Activated gamma-delta T cell (primary cell): ENCODE data around the gene CCDC85C.

Experiments used
- DNase-seq: peaks from one replicate; lab custom pipeline; 2025; lab: John Stamatoyannopoulos, UW

CCDC85C gene

DNA sequence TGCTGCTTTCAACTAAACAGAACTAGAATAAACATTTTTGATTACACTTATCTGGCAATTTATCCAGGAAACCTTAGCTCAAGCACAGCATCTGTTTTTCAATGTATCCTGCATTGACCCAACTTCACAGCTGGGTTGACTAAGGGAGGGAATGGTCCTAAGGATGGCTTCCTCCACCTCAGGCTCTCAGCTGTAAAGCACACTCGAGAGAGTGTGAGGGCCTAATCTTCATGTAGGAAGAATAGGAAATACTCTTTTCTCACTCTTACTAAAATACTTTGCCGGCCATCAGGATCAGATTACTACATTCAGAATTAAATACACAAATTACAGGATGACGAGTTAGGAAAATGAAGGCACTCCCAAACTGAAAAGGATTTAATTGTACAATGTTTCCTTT is 130.5 kb downstream of the CCDC85C start:
- no peak for DNase-seq

- no peak for DNase-seq
Measured at GRCh38 chr14:99472937-99473336, 131.1 kb downstream of the CCDC85C start.

DNA sequence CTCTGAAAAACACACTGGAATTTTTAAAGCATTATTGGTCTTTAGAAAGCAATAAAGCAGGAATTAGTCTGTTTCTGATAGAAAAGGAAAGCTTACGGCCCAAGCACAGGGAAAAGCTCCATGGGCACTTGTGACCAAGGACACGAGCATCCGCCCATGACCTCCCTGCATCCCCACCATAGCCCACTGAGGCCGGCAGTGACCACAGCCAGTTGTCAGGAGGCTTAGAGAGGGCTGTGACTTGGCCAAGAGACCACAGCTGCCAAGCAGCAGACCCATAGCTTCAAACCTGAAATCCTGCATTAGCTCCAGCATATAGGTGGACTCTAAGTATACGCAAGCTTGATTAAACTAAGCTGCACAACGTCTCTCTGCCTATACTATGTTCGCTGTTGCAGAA is 132.3 kb downstream of the CCDC85C start:
- DNase-seq: no peak

GRCh38 chr14:99468836-99469592 is 135.0 kb downstream of the CCDC85C start:
- no peak for DNase-seq

DNA sequence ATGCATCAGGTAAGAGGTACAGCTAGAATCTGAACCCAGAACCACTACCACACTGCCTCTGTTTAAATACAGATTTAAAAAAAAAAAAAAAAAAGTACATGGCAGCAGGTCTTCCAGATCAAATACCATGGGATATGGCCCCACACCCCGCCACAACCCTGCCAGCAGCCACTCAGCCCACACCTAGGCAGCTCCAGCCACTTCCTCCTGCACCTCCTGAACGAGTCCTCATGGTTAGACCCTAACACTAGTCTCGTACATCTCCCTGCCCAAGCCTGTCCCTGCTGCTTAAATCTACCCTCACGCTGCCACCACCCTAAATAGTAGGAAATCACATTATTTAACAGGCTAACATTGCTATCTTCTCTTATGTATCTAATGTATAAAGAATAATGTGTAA is 135.9 kb downstream of the CCDC85C start:
- no peak for DNase-seq

DNA sequence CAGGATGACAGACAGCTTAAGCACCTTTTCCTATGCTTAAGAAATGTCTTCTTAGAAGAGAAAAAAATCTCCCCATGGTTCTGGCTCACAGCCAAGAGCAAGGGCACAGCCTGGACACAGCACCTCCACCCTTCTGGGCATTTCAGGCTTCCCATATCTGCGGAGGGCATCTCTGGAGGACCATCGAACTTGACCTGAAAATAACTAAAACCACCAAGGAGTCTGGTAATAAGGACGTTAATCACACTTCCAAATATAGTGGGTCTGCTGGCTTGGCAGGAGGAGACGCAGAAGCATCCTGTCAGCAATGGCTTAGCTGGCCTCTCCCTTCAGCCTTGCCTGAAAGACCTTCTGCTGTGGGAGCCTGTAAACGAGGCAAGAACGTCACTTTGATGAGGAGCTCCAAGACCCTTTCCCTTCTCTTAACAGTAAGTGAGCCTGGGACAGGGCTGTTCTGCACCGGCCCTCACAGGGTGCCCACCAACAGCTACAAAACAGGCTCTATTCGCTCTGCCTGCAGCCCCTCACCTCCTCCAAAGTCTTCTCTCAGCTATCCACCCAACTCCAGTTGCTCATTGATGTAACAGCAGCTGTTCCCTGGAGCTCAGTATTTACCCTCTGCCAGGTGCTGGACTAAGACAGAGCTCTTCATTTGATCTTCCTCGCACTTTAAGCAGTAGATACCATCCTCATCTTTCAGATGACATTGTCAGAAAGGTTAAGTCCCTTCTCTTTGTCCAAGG is 136.5 kb downstream of the CCDC85C start:
- DNase-seq: no peak

DNA sequence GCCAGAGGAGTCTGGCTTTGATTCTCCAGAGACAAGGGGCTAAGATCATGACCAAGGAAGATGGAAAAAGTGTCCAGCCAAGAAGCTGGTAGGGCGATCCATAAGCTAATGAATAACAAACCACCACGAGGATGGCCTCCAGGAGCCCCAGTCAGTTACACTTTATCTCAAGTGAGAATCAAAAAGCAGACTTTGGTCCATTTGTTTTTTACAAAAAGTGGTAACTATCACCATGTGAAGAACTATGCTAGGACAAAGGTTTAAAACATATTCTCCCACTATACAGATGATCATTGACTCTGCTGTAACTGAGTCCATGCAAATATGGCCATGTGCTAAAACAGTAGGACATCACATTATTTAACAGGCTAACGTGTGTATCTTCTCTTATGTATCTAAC is 137.2 kb downstream of the CCDC85C start:
- no peak for DNase-seq

DNA sequence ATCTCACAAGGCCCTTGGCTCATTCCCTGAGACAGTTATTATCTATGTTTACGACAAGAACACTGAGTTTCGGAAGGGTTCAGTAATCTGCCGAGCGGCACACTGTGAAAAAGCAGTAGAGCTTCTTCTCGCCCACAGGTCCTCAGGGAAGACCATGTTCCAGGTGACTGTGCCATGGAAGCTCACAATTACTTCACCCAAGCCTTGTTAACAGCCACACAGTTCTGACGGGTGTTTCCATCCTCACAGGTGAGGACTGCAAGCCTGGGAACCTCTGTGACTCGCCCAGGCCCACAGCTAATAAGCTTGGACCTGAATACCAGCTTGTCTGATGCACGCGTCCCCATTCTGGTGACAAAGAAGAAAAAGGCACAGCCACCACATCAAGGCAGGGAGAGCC is 138.7 kb downstream of the CCDC85C start:
- DNase-seq: no peak

- no peak for DNase-seq
Measured at GRCh38 chr14:99463974-99464373, 140.0 kb downstream of the CCDC85C start.

DNA sequence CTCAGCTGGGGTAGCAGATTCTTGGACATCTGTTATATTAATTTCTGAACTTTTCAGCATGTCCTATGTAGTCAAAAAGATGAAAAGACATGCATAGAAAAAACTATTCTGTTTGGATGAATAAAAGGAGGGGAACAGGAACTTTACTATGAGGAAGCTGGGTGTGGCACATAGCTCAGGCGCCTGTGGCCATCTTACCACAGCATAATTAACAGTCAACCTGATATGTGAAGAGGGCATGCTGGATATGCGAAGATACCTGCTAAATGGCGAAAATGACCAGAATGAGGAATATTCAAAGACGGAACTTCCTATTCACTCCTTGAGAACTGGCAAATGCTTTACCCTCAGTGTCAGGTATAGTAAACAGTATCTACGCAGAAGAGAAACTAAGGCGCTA is 141.8 kb downstream of the CCDC85C start:
- DNase-seq: no peak

DNA sequence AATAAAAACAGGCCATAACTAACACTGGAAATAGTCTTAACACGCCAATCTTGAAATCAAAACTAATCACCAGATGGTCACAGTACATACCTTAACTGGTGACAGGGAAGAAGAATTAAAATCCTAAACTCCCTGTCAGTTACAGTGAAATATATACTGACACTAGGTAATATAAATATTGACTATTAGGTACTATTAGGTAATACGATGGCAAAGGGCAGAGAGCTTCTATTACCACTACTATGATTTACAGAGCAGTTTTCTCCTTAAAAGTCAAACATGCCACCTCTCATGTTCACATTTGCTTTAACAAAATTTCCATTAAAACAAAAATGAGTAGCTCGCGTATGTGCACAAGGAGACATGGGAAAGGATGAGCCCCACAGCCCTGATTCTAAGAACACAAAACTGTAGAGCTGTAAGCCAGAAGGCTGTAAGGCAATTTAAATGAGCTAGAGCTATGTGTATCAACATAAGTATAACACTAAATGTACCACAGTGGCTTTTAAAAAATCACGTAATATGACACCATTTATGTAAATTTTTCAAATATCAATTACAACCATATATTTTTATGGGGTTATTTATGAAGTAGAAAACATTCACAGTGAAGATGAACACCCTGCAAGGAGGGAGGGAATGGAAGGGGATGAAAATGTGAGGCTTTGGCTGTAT is 142.5 kb downstream of the CCDC85C start:
- no peak for DNase-seq

- DNase-seq: no peak
Measured at GRCh38 chr14:99460793-99461192, 143.2 kb downstream of the CCDC85C start.

DNA sequence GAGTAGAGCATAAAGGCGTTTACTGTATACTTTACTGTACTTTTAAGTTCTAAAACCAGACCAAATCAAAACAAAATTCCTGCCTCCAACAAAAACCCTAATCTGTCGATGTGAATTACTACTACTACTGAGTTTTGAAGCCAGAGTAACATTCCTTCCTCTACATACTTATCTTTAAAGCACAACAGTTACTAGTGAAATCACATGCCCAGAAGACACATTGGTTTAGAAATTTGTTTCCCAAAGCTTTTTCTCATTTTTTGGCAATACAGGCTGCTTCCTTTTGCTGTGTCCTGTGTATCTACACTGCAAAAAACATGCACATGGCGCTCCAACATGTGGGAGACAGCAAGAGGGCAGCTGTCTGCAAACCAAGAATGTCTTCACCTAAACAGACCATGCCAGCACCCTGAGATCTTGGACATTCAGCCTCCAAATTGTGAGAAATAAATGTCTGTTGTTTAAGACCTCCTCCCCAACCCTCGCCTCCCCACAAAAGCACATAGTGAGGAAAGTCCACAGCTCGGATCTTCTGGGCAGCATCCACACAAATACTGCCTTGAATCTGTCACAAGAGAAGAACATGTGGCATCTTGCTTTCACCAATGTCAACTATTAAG is 144.4 kb downstream of the CCDC85C start:
- DNase-seq: no peak

GRCh38 chr14:99454246-99454645 is 149.8 kb downstream of the CCDC85C start:
- DNase-seq: no peak

DNA sequence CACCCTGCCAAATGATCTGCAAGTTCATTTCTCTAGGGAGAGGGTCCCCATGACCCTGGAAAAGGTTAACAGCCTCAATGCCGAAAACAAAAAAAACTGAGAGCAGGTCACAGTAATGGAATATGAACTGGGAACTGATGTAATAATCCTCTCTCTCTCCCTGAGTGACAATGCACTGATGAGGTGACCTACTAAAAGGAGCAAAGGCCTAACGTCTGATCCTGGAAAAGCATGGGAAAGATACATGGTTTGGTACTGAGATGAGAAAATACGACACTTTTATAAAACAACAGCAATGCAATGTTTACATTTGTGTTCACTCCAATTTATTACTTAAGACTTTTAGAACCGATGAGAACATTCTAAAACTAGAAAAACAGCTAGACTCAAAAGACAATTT is 151.0 kb downstream of the CCDC85C start:
- DNase-seq: no peak

- no peak for DNase-seq
Measured at GRCh38 chr14:99451234-99451633, 152.8 kb downstream of the CCDC85C start.

DNA sequence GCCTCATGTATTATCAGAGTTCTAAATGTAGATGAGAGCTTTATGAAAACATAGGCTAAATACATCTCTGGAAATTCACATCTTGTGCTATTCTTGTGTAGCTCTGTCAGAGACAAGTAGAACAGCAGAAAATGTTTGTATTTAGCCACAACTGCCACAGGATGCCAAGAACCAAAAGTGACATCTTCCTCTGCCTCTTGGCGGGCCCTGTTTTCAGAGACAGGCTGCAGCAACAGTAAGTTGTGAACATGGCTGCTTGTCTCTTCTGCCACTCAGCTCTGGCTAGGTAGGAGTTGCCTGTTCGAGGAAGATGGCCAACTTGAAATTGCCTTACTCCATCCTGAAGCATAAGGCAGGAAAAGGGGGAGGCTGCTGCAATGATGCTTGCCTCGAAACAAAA is 153.7 kb downstream of the CCDC85C start:
- DNase-seq: no peak
